GM23338 (cell line): Measurements from ENCODE around the gene CASP7. TPM values are rescaled to one million over a fixed set of nuclear protein-coding genes. Genes with fewer than 3 reads are reported as not detected.

ENCODE experiments used
- ATAC-seq: fragments of 200-7000 bp; cut with Tn5 transposase; 3 replicates; pipeline ENCODE4 v1.9.1; 2020
- DNase-seq: peaks from one replicate; pipeline ENCODE4 v3.0.0-alpha.2; 2015; ENCODE audit warnings: low spot score
- H2AFZ ChIP-seq: fragments of 200-600 bp; sonication (generic); 2 replicates; pipeline ENCODE4 v1.8.0; 2016; ENCODE audit warnings: antibody characterized with exemption, mild to moderate bottlenecking, moderate library complexity
- H3F3A ChIP-seq: fragments of 200-600 bp; sonication (generic); replicated peaks from 2 replicates; pipeline ENCODE4 v1.8.0; 2017; ENCODE audit warnings: antibody characterized with exemption, mixed run types, low read depth
- H3K27ac ChIP-seq: fragments of 200-600 bp; sonication (generic); 2 replicates; pipeline ENCODE4 v1.6.1; 2016; ENCODE audit warnings: low read depth
- H3K27me3 ChIP-seq: fragments of 200-600 bp; sonication (generic); 2 replicates; pipeline ENCODE4 v1.8.0; 2016; ENCODE audit warnings: mild to moderate bottlenecking, mixed run types, moderate library complexity; ENCODE audit not compliant: insufficient read depth
- H3K36me3 ChIP-seq: fragments of 200-600 bp; sonication (generic); 2 replicates; pipeline ENCODE4 v1.8.0; 2016; ENCODE audit warnings: mild to moderate bottlenecking; ENCODE audit not compliant: insufficient read depth
- H3K4me1 ChIP-seq: fragments of 200-600 bp; sonication (generic); 2 replicates; pipeline ENCODE4 v1.8.0; 2016; ENCODE audit warnings: mild to moderate bottlenecking, moderate library complexity; ENCODE audit not compliant: insufficient read depth
- H3K4me2 ChIP-seq: fragments of 200-600 bp; sonication (generic); 2 replicates; pipeline ENCODE4 v1.7.1; 2017; ENCODE audit warnings: mixed run types
- H3K4me3 ChIP-seq: fragments of 200-600 bp; sonication (generic); 2 replicates; pipeline ENCODE4 v1.6.1; 2016; ENCODE audit warnings: mixed run types
- H3K79me2 ChIP-seq: fragments of 200-600 bp; sonication (generic); replicated peaks from 2 replicates; pipeline ENCODE4 v1.8.0; 2017; ENCODE audit warnings: mild to moderate bottlenecking; ENCODE audit not compliant: insufficient read depth
- H3K9me2 ChIP-seq: fragments of 200-600 bp; sonication (generic); 2 replicates; pipeline ENCODE4 v1.8.0; 2017; ENCODE audit not compliant: insufficient read depth
- H4K20me1 ChIP-seq: fragments of 200-600 bp; sonication (generic); replicated peaks from 2 replicates; pipeline ENCODE4 v1.8.0; 2017; ENCODE audit warnings: mild to moderate bottlenecking; ENCODE audit not compliant: insufficient read depth
- H3K27ac Mint-ChIP-seq: 2 replicates; pipeline ENCODE4 v1.8.0; 2020; ENCODE audit warnings: inconsistent platforms, mild to moderate bottlenecking, moderate library complexity, mixed read lengths
- H3K27me3 Mint-ChIP-seq: 3 replicates; pipeline ENCODE4 v1.8.0; 2022; ENCODE audit warnings: low read depth, mild to moderate bottlenecking, moderate library complexity, mixed read lengths, inconsistent platforms; ENCODE audit not compliant: insufficient read depth, poor library complexity
- H3K36me3 Mint-ChIP-seq: 3 replicates; pipeline ENCODE4 v1.8.0; 2021; ENCODE audit warnings: low read depth, mild to moderate bottlenecking, inconsistent platforms, moderate library complexity, mixed read lengths
- H3K4me1 Mint-ChIP-seq: 3 replicates; pipeline ENCODE4 v1.8.0; 2020; ENCODE audit warnings: mild to moderate bottlenecking, inconsistent platforms, mixed read lengths
- H3K4me3 Mint-ChIP-seq: 3 replicates; pipeline ENCODE4 v1.8.0; 2021; ENCODE audit warnings: moderate library complexity, mild to moderate bottlenecking, inconsistent platforms, mixed read lengths
- H3K9me3 Mint-ChIP-seq: 3 replicates; pipeline ENCODE4 v1.8.0; 2020; ENCODE audit warnings: moderate library complexity, mild to moderate bottlenecking, inconsistent platforms, mixed read lengths
- CREB1 ChIP-seq: fragments of 250-450 bp; sonication (Bioruptor Pico); IDR thresholded peaks from 2 replicates; pipeline ENCODE4 v1.5.0; 2020; ENCODE audit warnings: low read depth, mild to moderate bottlenecking, moderate library complexity
- EZH2 ChIP-seq: fragments of 200-600 bp; sonication (generic); IDR thresholded peaks from one replicate; pipeline ENCODE4 v1.8.0; 2017; ENCODE audit warnings: antibody characterized with exemption, mild to moderate bottlenecking, low read depth; ENCODE audit not compliant: unreplicated experiment
- EZH2phosphoT487 ChIP-seq: fragments of 200-600 bp; sonication (generic); IDR thresholded peaks from one replicate; pipeline ENCODE4 v1.8.1; 2018; ENCODE audit warnings: antibody characterized with exemption; ENCODE audit not compliant: unreplicated experiment
- STAT1 ChIP-seq: IDR thresholded peaks from one replicate; pipeline ENCODE4 v1.6.1; 2016; ENCODE audit warnings: antibody characterized with exemption; ENCODE audit not compliant: unreplicated experiment
- ZNF114 ChIP-seq: fragments of 250-450 bp; sonication (Bioruptor Pico); IDR thresholded peaks from 2 replicates; pipeline ENCODE4 v1.5.0; 2020; ENCODE audit warnings: mild to moderate bottlenecking, moderate library complexity
- polyA plus RNA-seq: library from polyadenylated mRNA; unstranded; fragments of >200 nt; fragmentation: Nextera tagmentation; extraction: Ambion mirVana; gene quantifications from 2 replicates; pipeline ENCODE4 v1.2.1, GENCODE V29; 2016
- total RNA-seq: library from RNA; depleted of rRNA; stranded (reverse); fragments of >200 nt; shearing (Covaris generic); gene quantifications from 2 replicates; pipeline ENCODE4 v1.2.3, GENCODE V29; 2014
- TF ChIP-seq, protein P1 (sequence below): fragments of 250-450 bp; sonication (Bioruptor Pico); IDR thresholded peaks from 2 replicates; pipeline ENCODE4 v1.5.0; 2020; ENCODE audit warnings: mild to moderate bottlenecking, moderate library complexity

The CASP7 gene
- total and polyA plus RNA-seq, 2 experiments from 2014 or later: 2.1 to 7.0 TPM

DNA sequence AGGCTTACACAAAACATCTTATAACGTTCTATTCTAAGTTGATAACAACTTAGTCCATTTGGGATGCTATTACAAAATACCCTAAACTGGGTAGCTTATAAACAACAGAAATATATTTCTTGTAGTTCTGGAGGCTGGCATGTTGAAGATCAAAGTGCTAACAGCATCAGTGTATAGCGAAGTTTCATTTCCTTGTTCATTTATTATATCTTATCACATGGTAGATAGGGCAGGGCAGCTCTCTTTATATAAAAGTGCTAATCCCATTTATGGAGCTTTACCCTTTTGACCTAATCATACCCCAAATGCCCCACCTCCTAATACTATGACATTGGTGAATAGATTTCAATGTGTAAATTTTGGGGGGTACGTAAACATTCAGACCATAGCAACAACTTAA, 6.3 kb downstream of the CASP7 start:
- Histone ChIP-seq H3K27me3 (peaks cover 6% of the 10 kb centered on the region), H4K20me1 (peaks cover 4% of the 10 kb centered on the region; the same call in 1 of the 2 replicates), H3K4me3 (no peak overlapping the region), H3K9me2 (no peaks in the 10 kb centered on the region), H2AFZ (no peak overlapping the region), H3K27ac (no peak overlapping the region), H3K79me2 (peaks cover 21% of the 10 kb centered on the region; the same call in 1 of the 2 replicates), H3K36me3 (no peaks in the 10 kb centered on the region), H3F3A (no peaks in the 10 kb centered on the region), H3K4me2 (no peak overlapping the region), H3K4me1 (peaks cover 12% of the 10 kb centered on the region)
- ATAC-seq (no peak), DNase-seq (no peak)
- Mint-ChIP-seq H3K36me3 (peaks cover 25% of the 10 kb centered on the region; the same call in 2 of the 3 replicates), H3K27ac (no peak overlapping the region), H3K27me3 (peaks cover 2% of the 10 kb centered on the region), H3K4me3 (no peak overlapping the region), H3K4me1 (peaks cover 11% of the 10 kb centered on the region), H3K9me3 (peaks cover 11% of the 10 kb centered on the region)
- TF ChIP-seq STAT1: no peak
- no peak for TF ChIP-seq EZH2phosphoT487

DNA sequence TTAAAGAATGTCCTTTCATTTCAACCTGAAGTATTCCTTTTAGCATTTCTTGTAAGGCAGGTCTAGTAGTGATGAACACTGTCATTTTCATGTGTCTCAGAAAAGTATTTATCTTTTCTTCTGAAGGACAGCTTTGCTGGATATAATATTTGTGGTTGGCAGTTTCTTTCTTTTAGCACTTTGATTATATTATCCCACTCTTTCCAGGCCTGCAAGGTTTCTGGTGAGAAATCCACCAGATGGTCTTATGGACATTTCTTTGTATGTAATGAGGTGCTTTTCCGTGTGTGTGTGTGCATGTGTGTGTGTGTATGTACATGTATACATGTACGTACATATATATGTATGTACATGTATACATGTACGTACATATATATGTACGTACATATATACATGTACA, 7.3 kb downstream of the CASP7 start:
- Mint-ChIP-seq H3K9me3 (peaks cover 11% of the 10 kb centered on the region), H3K36me3 (peaks cover 25% of the 10 kb centered on the region; the same call in 2 of the 3 replicates), H3K27ac (no peak overlapping the region), H3K27me3 (peaks cover 2% of the 10 kb centered on the region), H3K4me1 (peaks cover 9% of the 10 kb centered on the region), H3K4me3 (no peak overlapping the region)
- no peak for TF ChIP-seq ZNF114 (CRISPR knock-in tag)
- no peak for TF ChIP-seq EZH2
- TF ChIP-seq, protein P1, sequence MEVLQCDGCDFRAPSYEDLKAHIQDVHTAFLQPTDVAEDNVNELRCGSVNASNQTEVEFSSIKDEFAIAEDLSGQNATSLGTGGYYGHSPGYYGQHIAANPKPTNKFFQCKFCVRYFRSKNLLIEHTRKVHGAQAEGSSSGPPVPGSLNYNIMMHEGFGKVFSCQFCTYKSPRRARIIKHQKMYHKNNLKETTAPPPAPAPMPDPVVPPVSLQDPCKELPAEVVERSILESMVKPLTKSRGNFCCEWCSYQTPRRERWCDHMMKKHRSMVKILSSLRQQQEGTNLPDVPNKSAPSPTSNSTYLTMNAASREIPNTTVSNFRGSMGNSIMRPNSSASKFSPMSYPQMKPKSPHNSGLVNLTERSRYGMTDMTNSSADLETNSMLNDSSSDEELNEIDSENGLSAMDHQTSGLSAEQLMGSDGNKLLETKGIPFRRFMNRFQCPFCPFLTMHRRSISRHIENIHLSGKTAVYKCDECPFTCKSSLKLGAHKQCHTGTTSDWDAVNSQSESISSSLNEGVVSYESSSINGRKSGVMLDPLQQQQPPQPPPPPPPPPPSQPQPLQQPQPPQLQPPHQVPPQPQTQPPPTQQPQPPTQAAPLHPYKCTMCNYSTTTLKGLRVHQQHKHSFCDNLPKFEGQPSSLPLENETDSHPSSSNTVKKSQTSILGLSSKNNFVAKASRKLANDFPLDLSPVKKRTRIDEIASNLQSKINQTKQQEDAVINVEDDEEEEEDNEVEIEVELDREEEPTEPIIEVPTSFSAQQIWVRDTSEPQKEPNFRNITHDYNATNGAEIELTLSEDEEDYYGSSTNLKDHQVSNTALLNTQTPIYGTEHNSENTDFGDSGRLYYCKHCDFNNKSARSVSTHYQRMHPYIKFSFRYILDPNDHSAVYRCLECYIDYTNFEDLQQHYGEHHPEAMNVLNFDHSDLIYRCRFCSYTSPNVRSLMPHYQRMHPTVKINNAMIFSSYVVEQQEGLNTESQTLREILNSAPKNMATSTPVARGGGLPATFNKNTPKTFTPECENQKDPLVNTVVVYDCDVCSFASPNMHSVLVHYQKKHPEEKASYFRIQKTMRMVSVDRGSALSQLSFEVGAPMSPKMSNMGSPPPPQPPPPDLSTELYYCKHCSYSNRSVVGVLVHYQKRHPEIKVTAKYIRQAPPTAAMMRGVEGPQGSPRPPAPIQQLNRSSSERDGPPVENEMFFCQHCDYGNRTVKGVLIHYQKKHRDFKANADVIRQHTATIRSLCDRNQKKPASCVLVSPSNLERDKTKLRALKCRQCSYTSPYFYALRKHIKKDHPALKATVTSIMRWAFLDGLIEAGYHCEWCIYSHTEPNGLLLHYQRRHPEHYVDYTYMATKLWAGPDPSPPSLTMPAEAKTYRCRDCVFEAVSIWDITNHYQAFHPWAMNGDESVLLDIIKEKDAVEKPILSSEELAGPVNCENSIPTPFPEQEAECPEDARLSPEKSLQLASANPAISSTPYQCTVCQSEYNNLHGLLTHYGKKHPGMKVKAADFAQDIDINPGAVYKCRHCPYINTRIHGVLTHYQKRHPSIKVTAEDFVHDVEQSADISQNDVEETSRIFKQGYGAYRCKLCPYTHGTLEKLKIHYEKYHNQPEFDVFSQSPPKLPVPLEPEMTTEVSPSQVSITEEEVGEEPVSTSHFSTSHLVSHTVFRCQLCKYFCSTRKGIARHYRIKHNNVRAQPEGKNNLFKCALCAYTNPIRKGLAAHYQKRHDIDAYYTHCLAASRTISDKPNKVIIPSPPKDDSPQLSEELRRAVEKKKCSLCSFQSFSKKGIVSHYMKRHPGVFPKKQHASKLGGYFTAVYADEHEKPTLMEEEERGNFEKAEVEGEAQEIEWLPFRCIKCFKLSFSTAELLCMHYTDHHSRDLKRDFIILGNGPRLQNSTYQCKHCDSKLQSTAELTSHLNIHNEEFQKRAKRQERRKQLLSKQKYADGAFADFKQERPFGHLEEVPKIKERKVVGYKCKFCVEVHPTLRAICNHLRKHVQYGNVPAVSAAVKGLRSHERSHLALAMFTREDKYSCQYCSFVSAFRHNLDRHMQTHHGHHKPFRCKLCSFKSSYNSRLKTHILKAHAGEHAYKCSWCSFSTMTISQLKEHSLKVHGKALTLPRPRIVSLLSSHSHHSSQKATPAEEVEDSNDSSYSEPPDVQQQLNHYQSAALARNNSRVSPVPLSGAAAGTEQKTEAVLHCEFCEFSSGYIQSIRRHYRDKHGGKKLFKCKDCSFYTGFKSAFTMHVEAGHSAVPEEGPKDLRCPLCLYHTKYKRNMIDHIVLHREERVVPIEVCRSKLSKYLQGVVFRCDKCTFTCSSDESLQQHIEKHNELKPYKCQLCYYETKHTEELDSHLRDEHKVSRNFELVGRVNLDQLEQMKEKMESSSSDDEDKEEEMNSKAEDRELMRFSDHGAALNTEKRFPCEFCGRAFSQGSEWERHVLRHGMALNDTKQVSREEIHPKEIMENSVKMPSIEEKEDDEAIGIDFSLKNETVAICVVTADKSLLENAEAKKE (CRISPR knock-in tag): no peak
- no peak for TF ChIP-seq STAT1
- TF ChIP-seq CREB1: no peak
- H2AFZ ChIP-seq: no peak overlapping the region
- no peak overlapping the region for H3K4me3 ChIP-seq
- peaks cover 12% of the 10 kb centered on the region; the same call in 1 of the 2 replicates for H3K4me1 ChIP-seq
- H3K27ac ChIP-seq: no peak overlapping the region
- no peaks in the 10 kb centered on the region for H4K20me1 ChIP-seq
- no peaks in the 10 kb centered on the region for H3K27me3 ChIP-seq
- ATAC-seq (no peak), DNase-seq (no peak)
- no peaks in the 10 kb centered on the region for H3F3A ChIP-seq
- H3K79me2 ChIP-seq: peaks cover 21% of the 10 kb centered on the region; the same call in 1 of the 2 replicates
- no peak overlapping the region for H3K4me2 ChIP-seq
- no peaks in the 10 kb centered on the region for H3K9me2 ChIP-seq
- H3K36me3 ChIP-seq: no peaks in the 10 kb centered on the region
